GF-D8 (cell line): ENCODE results near the gene GRK7.
A peak's percentile ranks its signal among the peaks of the same experiment; 100 is the strongest.
"Not testable (repeated sequence)": the region's sequence is repeated elsewhere in the genome, so short reads cannot be mapped to it uniquely, and the experiment has no call there.

Source experiments
- DNase-seq: peaks from one replicate; lab custom pipeline; 2025; lab: John Stamatoyannopoulos, UW

GRK7 gene

GRCh38 chr3:141795741-141796080, 32.5 kb downstream of the GRK7 start:
- no peak for DNase-seq

- peak; percentile 85 for DNase-seq
Observed at GRCh38 chr3:141796081-141796888, 33.1 kb downstream of the GRK7 start.

- peak; percentile 43 for DNase-seq
Observed at GRCh38 chr3:141796889-141797781, 33.9 kb downstream of the GRK7 start.

GRCh38 chr3:141797819-141798447, 34.7 kb downstream of the GRK7 start:
- no peak for DNase-seq

GRCh38 chr3:141798448-141798845, 35.2 kb downstream of the GRK7 start:
- DNase-seq = no peak

GRCh38 chr3:141802316-141803077, 39.3 kb downstream of the GRK7 start:
- no peak for DNase-seq

GRCh38 chr3:141803538-141803937, 40.3 kb downstream of the GRK7 start:
- not testable (repeated sequence) for DNase-seq

GRCh38 chr3:141804447-141804777, 41.2 kb downstream of the GRK7 start:
- no peak for DNase-seq

- no peak for DNase-seq
Observed at GRCh38 chr3:141804778-141805639, 41.8 kb downstream of the GRK7 start.

GRCh38 chr3:141807277-141808033, 44.2 kb downstream of the GRK7 start:
- DNase-seq = no peak

GRCh38 chr3:141808586-141808985, 45.4 kb downstream of the GRK7 start:
- peak; percentile 46 for DNase-seq

GRCh38 chr3:141810161-141810560, 47.0 kb downstream of the GRK7 start:
- DNase-seq = no peak

- no peak for DNase-seq
Observed at GRCh38 chr3:141811348-141811747, 48.1 kb downstream of the GRK7 start.

GRCh38 chr3:141812084-141812483, 48.9 kb downstream of the GRK7 start:
- no peak for DNase-seq

- no peak for DNase-seq
Observed at GRCh38 chr3:141812586-141812985, 49.4 kb downstream of the GRK7 start.
